HuH-7 (cell line): ENCODE results near the gene NLE1.
A peak's percentile ranks its signal among the peaks of the same experiment; 100 is the strongest.
"Not testable (repeated sequence)": the region's sequence is repeated elsewhere in the genome, so short reads cannot be mapped to it uniquely, and the experiment has no call there.

Experiments
- DNase-seq: peaks from one replicate; pipeline ENCODE4 v3.0.0; 2011; ENCODE audit warnings: low spot score

NLE1 gene

DNA sequence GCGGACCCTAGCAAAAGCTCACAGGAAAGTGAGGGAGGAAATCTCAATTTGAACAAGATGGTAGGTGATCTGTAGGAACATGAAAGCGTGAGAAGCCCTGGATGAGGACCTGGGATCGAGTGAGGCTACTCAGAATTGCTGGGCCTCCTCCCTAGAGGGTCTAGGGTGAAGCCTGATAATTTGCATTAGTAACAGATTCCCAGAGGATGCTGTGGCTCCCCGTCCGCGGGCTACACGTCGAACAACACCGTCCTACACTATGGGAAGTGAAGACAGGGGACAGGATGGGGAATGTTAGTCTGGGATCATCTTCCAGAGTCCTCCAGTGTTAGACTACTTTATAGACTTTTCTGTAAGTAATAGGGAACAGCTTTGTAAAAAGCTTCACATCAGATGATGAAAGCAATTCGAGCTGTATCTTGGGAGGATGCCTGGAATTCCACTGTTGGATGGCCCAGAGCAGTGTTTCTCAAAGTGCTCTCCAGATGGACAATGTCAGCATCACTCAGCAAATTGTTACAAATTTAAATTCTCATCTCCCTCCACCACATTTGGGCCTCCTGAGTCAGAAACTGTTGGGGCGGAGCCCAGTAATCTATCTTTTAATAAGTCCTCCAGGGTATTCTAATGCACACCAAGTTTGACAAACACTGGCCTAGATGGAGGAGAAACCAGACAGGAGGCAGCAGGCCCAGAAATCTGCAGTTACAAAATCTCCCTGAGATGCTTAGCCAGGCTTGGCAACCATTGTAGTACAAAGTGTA lies 14.2 kb downstream of the NLE1 start:
- DNase-seq: no peak

DNA sequence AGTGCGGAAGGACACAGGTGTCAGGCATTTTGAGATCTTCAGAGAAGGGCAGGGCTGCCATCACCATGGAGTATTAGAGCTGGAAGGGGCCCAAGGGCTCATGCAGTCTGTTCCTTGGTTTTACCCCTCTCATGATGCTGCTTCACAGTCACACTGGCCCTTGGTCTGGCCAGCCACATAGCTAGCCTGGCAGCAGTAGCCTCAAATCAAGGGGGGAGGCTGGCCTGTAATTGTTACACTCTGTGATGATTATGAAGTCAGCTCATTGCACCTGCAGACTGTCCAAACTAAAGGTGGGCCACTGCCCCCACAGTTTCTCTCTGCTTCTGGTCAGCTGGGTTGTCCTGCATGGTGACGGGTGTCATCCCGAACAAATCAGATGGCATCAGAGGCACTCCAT lies 20.8 kb downstream of the NLE1 start, which contains the start of gene FNDC8:
Gene FNDC8, plus strand, starts transcription at position 301 of the 400 bp plus-strand sequence. Its CDS starts 79 bp downstream, at position 380.
- DNase-seq: no peak

DNA sequence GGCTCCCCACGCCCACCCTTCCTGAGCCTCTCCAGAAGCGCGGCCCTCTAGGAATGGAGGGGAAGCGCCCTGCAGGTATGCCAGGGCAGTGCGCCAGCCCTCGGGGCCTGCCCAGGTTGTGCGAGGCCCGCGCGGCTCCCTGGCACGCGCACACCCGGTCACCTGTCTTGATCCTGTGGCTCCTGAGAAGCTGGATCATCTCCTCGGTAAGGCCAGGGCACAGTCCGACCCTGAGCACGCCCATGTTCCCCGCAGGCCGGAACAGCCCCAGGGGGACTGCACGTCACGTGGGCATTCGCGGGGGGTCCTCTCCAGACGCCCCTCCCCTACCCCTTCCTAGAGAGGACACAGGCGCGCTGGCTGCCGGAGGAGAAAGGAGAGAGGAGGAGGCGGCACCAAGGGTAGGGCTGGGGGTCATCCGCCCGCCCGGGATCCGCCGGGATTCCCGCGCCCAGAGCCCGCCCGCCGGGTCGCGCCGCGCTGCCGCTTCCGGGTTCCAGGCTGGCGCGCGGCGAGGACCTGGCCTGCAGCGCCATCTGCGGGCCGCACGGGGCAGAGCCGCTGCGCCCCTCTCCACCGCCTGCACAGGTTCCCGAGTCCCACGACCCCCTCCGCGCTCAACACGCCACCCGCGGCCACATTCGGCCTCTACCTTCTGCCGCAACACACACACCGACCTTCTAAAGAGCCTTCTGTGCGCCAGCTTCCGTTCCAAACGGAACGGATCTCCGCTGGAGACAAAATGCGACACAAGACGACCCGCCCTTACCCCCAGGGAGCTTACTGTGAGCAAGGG lies 22.5 kb downstream of the NLE1 start, which contains the start of gene RAD51D:
Gene RAD51D, minus strand, starts transcription at position 491 of the 796 bp plus-strand sequence. Its CDS starts 247 bp downstream, at position 244.
- DNase-seq: peak; percentile 94

DNA sequence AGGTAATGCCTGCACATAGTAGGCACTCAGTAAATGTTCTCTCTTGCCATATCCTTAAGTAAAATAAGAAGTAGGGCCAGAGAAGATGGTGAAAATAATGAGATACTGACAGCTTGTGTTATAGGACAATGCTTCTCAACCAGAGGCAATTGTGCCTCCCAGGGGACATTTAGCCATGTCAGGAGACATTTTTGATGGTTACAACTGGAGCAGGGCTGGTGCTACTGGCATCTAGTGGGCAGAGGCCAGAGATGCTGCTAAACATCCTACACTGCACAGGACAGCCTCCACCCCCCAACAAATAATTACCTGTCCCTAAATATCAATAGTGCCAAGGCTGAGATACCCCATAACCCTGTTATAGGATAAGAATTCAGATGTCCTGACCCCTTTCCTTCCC lies 24.1 kb downstream of the NLE1 start:
- no peak for DNase-seq

DNA sequence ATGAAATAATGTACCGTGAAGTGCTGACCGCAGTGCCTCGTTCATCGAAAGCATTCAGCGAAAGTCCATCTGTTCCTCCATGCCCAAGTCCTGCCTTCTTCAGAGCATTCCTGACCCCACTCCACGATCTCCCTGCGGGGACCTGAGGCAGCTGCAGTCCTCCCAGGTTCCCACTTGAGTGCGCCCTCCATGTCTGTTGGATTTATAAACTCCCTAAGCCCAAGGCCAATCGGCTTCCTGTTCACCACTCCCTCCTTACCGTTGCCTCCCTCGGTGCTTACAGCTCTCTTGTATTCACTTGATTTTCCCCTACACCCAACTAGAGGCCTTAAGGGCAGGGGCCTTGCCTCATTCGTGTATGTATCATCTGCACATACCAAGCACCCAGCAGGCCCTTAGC lies 25.3 kb downstream of the NLE1 start:
- no peak for DNase-seq

DNA sequence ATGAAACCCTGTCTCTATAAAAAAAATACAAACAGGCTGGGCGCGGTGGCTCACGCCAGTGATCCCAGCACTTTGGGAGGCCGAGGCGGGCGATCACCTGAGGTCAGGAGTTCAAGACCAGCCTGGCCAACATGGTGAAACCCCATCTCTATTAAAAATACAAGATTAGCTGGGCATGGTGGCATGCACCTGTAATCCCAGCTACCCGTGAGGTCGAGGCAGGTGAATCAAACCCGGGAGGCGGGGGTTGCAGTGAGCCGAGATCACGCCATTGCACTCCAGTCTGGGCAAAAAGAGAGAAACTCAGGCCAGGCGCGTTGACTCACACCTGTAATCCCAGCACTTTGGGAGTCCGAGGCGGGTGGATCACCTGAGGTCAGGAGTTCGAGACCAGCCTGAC lies 31.3 kb downstream of the NLE1 start:
- not testable (repeated sequence) for DNase-seq

DNA sequence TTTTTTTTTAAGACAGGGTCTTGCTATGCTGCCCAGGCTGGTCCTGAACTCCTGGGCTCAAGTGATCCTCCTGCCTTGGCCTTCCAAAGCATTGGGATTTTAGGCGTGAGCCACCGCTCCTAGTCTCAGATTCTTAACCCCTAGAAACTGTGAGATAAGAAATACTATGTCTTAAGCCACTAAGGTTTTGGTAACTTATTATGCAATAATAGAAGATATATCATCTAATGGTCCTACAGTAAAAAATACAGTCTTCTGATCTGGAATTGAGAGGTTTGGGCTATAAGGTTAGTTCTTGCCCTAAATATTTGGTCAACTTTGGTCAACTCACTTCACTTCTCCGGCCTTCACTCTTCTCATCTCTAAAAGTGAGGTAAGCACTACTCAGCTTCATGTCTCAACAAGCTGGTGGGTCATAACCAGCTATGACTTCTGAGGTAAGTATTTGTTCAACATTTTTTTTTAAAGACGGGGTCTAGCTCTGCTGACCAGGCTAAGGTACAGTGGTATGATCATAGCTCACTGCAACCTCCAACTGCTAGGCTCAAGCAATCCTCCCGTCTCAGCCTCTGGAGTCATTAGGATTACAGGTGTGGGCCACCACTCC lies 37.2 kb downstream of the NLE1 start:
- no peak for DNase-seq

DNA sequence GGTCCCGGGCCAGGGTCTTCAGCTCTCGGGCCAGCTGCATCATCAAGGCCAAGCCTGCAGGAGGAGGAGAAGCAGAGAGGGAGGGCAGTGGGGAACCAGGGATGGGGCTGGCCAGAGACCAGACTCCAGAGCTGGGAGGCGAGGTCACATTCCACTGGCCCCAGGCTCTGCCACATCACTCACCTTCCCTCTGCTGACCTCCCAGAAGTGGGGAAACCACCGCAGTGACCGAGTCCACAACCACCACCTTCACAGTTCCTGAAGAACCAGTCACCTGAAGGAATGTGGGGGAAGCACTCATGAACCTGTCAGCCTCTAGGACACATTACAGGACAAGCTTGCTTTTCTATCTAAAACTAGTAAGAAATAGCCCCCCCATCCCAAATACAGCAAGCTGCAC lies 38.8 kb downstream of the NLE1 start:
- no peak for DNase-seq

DNA sequence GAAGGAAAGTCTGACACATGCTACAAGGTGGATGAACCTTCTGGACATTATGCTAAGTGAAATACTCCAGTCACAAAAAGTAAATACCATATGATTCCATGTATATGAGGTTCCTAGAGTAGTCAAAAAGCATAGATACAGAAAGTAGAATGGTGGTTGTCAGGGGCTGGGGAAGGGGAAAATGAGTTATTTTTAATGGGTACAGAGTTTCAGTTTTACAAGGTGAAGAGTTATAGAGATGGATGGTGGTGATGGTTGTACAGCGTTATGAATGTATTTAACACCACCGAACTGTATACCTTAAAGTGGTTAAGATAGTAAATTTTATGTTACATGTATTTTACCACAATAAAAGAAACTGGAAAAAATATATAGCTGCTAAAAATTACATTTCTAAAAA lies 40.4 kb downstream of the NLE1 start:
- DNase-seq: no peak

DNA sequence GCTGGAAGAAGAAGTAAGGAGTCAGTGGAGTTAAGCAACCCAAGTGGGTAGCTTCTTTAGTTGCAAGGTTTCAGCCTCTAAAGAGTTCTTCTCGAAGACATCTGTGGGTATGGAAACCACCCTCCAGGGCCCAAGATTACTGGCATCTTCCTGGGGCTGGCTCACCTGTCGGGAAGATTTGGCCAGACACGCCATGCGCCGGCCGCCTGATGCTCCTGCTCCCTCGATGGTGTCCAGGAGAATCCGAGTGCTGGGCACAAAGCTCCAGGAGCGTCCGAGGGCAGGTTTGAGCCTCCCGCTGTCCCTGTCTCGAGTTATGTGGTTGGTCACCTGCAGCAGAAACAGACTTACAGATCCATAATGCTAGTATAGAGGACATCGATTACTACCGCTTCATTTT lies 41.1 kb downstream of the NLE1 start:
- DNase-seq: no peak

DNA sequence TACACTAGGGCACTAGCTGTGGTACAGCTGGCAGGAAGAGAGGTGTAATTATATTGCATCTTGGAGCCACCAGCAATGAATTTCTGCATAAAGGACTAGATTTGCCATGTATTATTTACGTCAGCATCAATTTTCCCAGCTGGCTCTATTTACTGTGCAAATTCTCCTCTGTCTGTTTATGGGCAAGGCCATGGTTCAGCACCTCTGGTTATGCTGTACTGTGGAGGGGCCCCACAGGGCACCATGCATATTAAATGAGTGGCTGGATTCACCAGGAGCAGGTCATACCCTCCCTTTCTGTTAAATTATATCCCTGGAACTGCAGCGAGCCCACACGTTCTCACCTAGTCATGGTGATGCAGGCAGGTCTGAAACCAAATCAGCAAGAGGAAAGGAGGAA lies 42.2 kb downstream of the NLE1 start:
- DNase-seq: no peak

DNA sequence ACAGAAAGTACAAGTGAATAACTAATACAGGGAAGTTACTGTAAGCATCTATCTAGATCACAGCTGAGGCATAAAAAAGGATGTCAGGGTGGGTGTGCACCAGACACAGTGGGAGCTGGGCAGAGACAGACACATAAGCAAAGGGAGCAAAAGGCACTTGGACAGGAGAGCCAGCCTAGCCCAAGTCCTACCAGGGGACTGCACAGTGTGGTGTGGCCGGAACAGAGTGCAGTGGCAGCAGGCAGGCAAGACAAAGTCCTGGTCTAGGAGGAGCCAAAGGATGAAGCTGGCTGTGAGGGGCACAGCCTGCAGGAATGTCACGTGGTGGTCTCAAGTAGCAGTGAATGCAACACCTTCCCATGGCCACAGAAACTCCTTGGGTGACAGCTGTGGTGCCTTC lies 44.3 kb downstream of the NLE1 start:
- DNase-seq: no peak

DNA sequence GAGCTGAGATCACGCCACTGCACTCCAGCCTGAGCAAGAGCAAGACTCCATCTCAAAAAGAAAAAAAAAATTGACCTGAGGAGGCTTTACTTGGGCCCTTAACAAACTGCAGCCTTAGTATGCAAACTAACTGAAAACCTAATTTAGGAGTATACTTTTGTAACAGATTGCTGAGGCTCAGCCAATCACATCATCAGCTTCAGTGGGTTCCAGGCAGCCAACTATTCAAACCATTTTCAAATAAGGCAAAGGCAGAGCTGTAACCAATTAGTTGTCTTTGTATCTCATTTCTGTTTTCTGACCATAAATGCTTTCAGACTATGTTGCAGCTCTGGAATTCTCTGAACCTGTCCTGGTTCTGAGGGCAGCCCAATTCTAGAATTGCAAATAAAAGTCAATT lies 46.4 kb downstream of the NLE1 start:
- DNase-seq: no peak

DNA sequence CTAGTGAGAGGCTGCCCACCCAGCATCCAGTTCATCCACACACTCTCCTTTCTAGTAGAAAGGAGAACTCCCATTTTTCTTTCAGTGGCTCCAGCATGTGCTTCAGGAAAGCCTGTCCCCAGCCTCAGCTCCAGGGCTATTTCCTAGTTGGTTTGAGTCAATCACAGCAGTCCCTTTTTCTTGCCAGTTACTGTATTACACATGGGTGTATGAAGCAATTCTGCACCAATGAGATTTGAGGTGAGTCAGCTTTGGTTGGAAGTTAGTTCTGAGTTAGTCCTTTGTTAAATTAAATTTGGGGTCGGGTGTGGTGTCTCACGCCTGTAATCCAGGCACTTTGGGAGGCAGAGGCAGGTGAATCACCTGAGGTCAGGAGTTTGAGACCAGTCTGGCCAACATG lies 47.2 kb downstream of the NLE1 start:
- DNase-seq: no peak

DNA sequence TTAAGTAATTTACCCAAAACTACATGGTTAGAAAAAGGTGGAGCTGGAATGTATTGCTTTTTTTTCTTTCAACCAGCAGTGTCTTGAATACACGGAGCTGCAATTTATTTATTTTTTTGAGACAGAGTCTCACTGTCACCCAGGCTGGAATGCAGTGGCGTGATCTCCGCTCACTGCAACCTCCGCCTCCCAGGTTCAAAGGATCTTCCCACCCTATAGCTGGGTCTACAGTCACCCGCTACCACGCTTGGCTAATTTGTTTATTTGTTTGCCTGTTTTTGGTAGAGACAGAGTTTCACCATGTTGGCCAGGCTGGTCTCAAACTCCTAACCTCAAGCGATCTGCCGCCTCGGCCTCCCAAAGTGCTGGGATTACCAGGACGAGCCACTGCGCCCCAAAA lies 51.4 kb downstream of the NLE1 start:
- DNase-seq: not testable (repeated sequence)

DNA sequence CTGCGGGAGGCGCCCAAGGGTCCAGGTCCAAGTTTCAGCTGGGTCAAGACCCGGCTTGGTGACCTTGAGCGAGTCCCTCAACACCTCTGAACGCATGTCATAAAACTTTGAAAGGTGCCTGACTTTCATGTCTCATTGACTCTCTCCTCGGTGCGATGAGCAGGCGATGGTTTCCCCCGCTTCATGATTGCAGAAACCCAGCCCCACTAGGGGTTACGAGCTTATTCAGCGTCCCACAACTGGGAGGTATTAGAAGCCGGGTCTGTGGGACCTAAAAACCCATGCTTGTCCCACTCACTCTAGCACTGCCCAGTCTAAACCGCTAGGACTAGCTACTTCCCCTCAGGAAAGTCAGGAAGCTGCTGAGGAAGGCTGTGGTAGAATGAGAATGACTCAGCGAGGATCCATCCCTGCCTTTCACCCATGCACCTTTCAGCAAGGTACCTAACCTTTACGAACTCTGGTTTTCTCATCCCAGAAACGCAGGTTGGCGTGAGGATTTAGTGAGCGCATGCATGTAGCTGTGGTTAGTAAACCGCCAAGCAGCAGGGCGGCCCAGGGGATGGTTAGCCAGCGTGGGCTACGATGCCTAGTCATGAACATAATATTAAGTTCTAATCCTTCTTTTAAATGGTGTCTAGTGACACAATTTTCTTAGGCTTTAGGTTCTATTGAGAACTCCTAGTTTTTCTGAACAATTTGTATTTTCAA lies 52.4 kb downstream of the NLE1 start:
- DNase-seq: peak; percentile 77

DNA sequence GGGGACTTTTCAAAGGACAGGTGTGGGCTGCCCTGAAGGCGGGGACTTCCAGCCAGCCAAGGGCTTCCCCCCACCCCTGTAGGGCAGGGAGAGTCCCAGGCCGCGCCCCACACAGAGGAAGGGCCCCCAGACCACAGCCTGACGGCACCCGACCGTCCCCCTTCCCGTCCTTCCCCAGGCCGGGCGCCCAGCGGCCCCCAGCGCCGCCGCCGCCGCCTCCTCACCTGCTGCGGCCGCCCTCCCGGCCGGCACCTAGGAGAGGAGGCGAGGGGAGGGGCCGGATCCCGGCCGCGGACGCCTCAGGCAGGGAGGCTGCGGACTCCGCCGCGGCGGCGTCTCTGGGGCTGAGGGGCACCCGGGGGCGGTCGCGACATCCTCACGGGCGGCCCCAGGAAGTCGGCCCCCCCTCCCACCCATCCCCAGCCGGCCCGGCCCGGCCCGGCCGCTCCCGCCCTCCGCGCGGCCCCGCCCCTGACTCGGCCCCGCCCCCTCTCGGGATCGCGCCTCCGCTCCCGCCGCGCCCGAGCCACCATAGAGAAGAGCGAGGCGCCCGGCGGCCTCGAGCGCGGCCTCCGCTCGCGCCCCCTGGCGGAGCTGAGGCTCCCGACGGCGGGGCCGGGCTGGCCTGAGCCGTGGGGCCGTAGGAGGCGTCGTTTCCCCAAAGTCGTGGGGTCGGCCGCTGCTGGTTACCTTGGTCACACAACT lies 53.1 kb downstream of the NLE1 start:
- DNase-seq: peak; percentile 81

DNA sequence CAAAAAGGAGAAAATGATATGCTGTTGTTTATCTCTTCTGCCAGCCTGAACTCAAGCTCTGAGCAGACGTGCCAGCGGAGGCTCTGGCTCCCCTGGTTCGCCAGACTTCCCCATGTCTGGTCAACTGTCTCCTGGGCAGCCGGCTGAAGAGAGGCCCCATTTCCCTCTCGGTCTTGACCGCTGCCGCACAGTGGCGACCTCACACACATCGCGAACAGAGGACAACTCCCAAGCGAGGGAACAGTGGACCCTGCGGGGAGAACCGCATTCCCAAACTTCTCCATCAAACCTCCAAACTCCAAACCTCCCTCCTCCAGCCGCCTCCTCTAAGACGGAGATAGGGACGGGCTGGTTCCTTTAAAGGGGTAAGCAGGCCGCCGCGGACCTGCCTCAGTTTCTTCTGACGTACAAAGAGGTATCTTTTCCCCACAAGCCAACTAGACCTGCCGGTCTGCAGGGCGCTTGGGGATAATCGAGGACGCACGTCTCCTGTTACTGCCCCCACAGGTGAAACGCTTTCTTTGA lies 53.7 kb downstream of the NLE1 start:
- peak; percentile 45 for DNase-seq

DNA sequence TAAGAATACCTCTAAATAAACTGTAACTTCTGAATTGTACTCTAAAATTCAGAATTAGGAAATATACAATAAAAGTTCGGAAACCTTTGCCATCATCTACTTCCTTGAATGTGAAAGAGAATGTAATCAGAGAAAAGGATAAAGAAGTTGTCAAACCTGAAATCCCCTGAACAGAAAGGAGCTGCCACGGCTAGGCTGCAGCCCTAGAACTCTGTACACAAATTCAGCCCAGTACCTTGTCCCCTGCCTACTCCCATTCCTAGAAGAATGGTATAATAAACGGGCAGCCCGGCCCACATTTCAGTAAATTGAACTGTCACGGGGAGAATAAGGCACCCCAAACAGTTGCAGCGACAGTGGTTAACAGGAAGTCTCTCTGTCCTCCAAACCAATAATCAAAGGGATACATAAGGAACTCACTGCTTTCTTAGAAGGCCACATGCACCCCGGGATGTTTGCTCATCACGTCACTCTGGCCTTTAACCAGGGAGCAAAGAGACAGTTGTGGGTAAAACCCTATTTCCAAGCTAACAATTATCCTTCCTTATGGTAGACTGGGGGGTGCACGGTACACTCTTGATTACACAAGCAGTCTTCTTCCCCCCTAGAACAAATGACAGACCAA lies 54.3 kb downstream of the NLE1 start:
- DNase-seq: no peak

DNA sequence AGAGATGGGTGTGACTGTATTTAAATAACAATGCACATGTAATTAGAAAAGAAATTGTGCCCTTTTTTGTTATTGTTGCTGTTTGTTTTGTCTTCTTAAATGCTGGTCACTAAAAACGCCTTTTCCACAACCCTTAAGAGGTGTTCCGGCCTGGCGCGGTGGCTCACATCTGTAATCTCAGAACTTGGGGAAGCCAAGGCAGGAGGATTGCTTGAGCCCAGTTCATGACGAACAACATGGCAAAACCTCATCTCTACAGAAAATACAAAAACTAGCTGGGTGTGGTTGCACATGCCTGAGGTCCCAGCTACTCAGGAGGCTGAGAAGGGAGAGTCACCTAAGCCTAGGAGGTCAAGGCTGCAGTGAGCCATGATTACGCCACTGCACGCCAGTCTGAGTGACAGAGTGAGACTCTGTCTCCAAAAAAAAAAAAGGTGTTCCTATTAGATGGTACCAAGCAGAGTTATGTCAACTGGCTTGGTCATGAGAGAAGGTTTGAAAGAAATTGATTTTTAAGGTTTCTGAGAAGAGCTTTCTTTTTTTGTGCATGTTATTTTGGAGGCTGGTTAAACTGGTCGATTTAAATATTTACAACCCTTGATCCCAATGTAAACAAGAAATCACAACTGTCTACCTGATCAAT lies 55.1 kb downstream of the NLE1 start:
- DNase-seq: no peak
